ENCODE results near the gene RFX3. TPM values are rescaled to one million over a fixed set of nuclear protein-coding genes. Genes with fewer than 3 reads are reported as not detected.

RFX3 gene
- total RNA-seq, 1 donor from 2014 or later: 18.5 TPM

GRCh38 chr9:3514786-3515185 lies 11.0 kb downstream of the RFX3 start:
- no peak overlapping the region for H3K27ac Mint-ChIP-seq (ENCODE audit: unreplicated experiment)

GRCh38 chr9:3513265-3513818 lies 12.5 kb downstream of the RFX3 start:
- Mint-ChIP-seq H3K36me3 (ENCODE audit: low read depth, unreplicated experiment) (peaks cover 4% of the 10 kb centered on the region), H3K27ac (ENCODE audit: unreplicated experiment) (no peak overlapping the region), H3K4me1 (ENCODE audit: unreplicated experiment) (peaks cover 31% of the 10 kb centered on the region), H3K27me3 (ENCODE audit: unreplicated experiment) (peaks cover 2% of the 10 kb centered on the region), H3K4me3 (ENCODE audit: unreplicated experiment) (no peak overlapping the region), H3K9me3 (ENCODE audit: unreplicated experiment) (no peaks in the 10 kb centered on the region)
- TF ChIP-seq CTCF (IDR thresholded peaks at IDR 0.05; ENCODE audit: unreplicated experiment): no peak
- DNase-seq (ENCODE audit: low spot score): no peak

More at GRCh38 chr9:3514786-3515185, 11.0 kb downstream of the RFX3 start:
- no peak for TF ChIP-seq CTCF (IDR thresholded peaks at IDR 0.05; ENCODE audit: unreplicated experiment)
- no peaks in the 10 kb centered on the region for H3K9me3 Mint-ChIP-seq (ENCODE audit: unreplicated experiment)
- H3K4me3 Mint-ChIP-seq (ENCODE audit: unreplicated experiment): no peak overlapping the region
- DNase-seq (ENCODE audit: low spot score): no peak
- peaks cover 4% of the 10 kb centered on the region for H3K36me3 Mint-ChIP-seq (ENCODE audit: low read depth, unreplicated experiment)
- H3K4me1 Mint-ChIP-seq (ENCODE audit: unreplicated experiment): peaks cover 27% of the 10 kb centered on the region
- H3K27me3 Mint-ChIP-seq (ENCODE audit: unreplicated experiment): peaks cover 2% of the 10 kb centered on the region

- TF ChIP-seq CTCF (IDR thresholded peaks at IDR 0.05; ENCODE audit: unreplicated experiment): no peak
- H3K27ac Mint-ChIP-seq (ENCODE audit: unreplicated experiment): peak overlapping the region; percentile 92
- H3K9me3 Mint-ChIP-seq (ENCODE audit: unreplicated experiment): no peaks in the 10 kb centered on the region
- H3K27me3 Mint-ChIP-seq (ENCODE audit: unreplicated experiment): peaks cover 2% of the 10 kb centered on the region
- peaks cover 25% of the 10 kb centered on the region for H3K4me1 Mint-ChIP-seq (ENCODE audit: unreplicated experiment)
- peaks cover 4% of the 10 kb centered on the region for H3K36me3 Mint-ChIP-seq (ENCODE audit: low read depth, unreplicated experiment)
- DNase-seq (ENCODE audit: low spot score): no peak
- no peak overlapping the region for H3K4me3 Mint-ChIP-seq (ENCODE audit: unreplicated experiment)
Observed at GRCh38 chr9:3511551-3511950, 14.2 kb downstream of the RFX3 start.

GRCh38 chr9:3510796-3511195 lies 15.0 kb downstream of the RFX3 start:
- no peak for DNase-seq (ENCODE audit: low spot score)
- Mint-ChIP-seq H3K4me1 (ENCODE audit: unreplicated experiment) (peaks cover 25% of the 10 kb centered on the region), H3K9me3 (ENCODE audit: unreplicated experiment) (no peaks in the 10 kb centered on the region), H3K4me3 (ENCODE audit: unreplicated experiment) (no peak overlapping the region), H3K27me3 (ENCODE audit: unreplicated experiment) (peaks cover 2% of the 10 kb centered on the region), H3K27ac (ENCODE audit: unreplicated experiment) (no peak overlapping the region), H3K36me3 (ENCODE audit: low read depth, unreplicated experiment) (peaks cover 4% of the 10 kb centered on the region)
- TF ChIP-seq CTCF (IDR thresholded peaks at IDR 0.05; ENCODE audit: unreplicated experiment): no peak

- H3K4me3 Mint-ChIP-seq (ENCODE audit: unreplicated experiment): no peak overlapping the region
- H3K27ac Mint-ChIP-seq (ENCODE audit: unreplicated experiment): no peak overlapping the region
Observed at GRCh38 chr9:3509926-3510325, 15.9 kb downstream of the RFX3 start.

More at GRCh38 chr9:3509926-3510325, 15.9 kb downstream of the RFX3 start:
- Mint-ChIP-seq H3K27me3 (ENCODE audit: unreplicated experiment) (peaks cover 2% of the 10 kb centered on the region), H3K36me3 (ENCODE audit: low read depth, unreplicated experiment) (no peaks in the 10 kb centered on the region), H3K9me3 (ENCODE audit: unreplicated experiment) (no peaks in the 10 kb centered on the region), H3K4me1 (ENCODE audit: unreplicated experiment) (peaks cover 20% of the 10 kb centered on the region)
- DNase-seq (ENCODE audit: low spot score): no peak
- TF ChIP-seq CTCF (IDR thresholded peaks at IDR 0.05; ENCODE audit: unreplicated experiment): no peak
